ENCODE measurements around the gene SLC6A1.

GRCh38 chr3:11015369-11015768 lies 22.8 kb downstream of the SLC6A1 start:
- no peak for TF ChIP-seq TAF1 (IDR thresholded peaks at IDR 0.05; ENCODE audit: borderline replicate concordance, insufficient read depth, low read length)
- no peak for TF ChIP-seq POLR2AphosphoS5 (IDR thresholded peaks at IDR 0.05; ENCODE audit: low read depth, low read length)
- no peak for TF ChIP-seq REST (IDR thresholded peaks at IDR 0.05; ENCODE audit: insufficient read depth in 1 of 2, low read depth in 2 of 2, low read length in 2 of 2)
- no peak for TF ChIP-seq SIN3A (IDR thresholded peaks at IDR 0.05; ENCODE audit: borderline replicate concordance, insufficient read depth, low read length)
- no peak for TF ChIP-seq FOXP2 (optimal IDR thresholded peaks at IDR 0.05; ENCODE audit: borderline replicate concordance, extremely low read depth, extremely low read length, insufficient read depth)

Measured in PFSK-1 (cell line).